A549 (cell line): ENCODE data around the gene LPCAT1. TPM values are rescaled to one million over a fixed set of nuclear protein-coding genes. Genes with fewer than 3 reads are reported as not detected.

Source experiments
- ATAC-seq, 2 experiments: fragments of 200-7000 bp in 1 of 2; fragments of >200 bp in 1 of 2; cut with Nextera tagmentation in 1 of 2; cut with Tn5 transposase in 1 of 2; 3 replicates each; pipeline versions ENCODE4 v1.8.0 to v1.9.1; 2018 to 2020; ENCODE audit warnings: mild to moderate bottlenecking in 1 of 2, moderate library complexity in 1 of 2
- CTCF ChIA-PET: fragments of 300-600 bp; sonication (Branson Sonifier 250); formaldehyde crosslinking; extraction: SDS; loops from one replicate; lab custom pipeline; 2021; ENCODE audit warnings: antibody characterized with exemption, inconsistent platforms; lab: Yijun Ruan, JAX
- POLR2A ChIA-PET: fragments of 350-600 bp; formaldehyde crosslinking; extraction: SDS; loops from one replicate; lab custom pipeline; 2021; ENCODE audit warnings: antibody characterized with exemption, inconsistent platforms; lab: Yijun Ruan, JAX
- DNase-seq, 2 experiments: peaks; one replicate each; pipeline versions ENCODE4 v3.0.0 to v3.0.0-alpha.2; 2011 to 2016; ENCODE audit warnings: low read depth in 1 of 2, low spot score in 1 of 2
- FAIRE-seq: peaks from 2 replicates; lab custom pipeline; 2011; peaks lifted over from hg19 to GRCh38; lab: Jason Lieb, UNC
- H3K27ac ChIP-seq, 2 experiments: fragments of >200 bp; sonication (Bioruptor Twin); formaldehyde crosslinking; 3 replicates each; pipeline ENCODE4 v1.5.1; 2016 to 2017
- H3K4me1 ChIP-seq: fragments of >200 bp; sonication (Bioruptor Twin); formaldehyde crosslinking; 3 replicates; pipeline ENCODE4 v1.6.1; 2016
- H3K4me2 ChIP-seq: fragments of >200 bp; sonication (Bioruptor Twin); formaldehyde crosslinking; 3 replicates; pipeline ENCODE4 v1.6.1; 2016
- H3K4me3 ChIP-seq: fragments of >200 bp; sonication (Bioruptor Twin); formaldehyde crosslinking; 3 replicates; pipeline ENCODE4 v1.5.1; 2016
- H3K9me3 ChIP-seq: fragments of >200 bp; sonication (Bioruptor Twin); formaldehyde crosslinking; 3 replicates; pipeline ENCODE4 v1.6.1; 2016
- CHD2 ChIP-seq: fragments of 150-350 bp; IDR thresholded peaks from 2 replicates; pipeline ENCODE4 v1.6.1; 2014; ENCODE audit warnings: low read length; ENCODE audit not compliant: partially characterized antibody
- CHD4 ChIP-seq: fragments of 200-600 bp; sonication (generic); IDR thresholded peaks from 2 replicates; pipeline ENCODE4 v1.6.1; 2016; ENCODE audit warnings: antibody characterized with exemption, mild to moderate bottlenecking, borderline replicate concordance
- EHMT2 ChIP-seq: fragments of 200-600 bp; sonication (generic); IDR thresholded peaks from 2 replicates; pipeline ENCODE4 v1.6.1; 2016; ENCODE audit warnings: antibody characterized with exemption, low read depth, mild to moderate bottlenecking, moderate library complexity
- ESRRA ChIP-seq: fragments of 150-350 bp; IDR thresholded peaks from 2 replicates; pipeline ENCODE4 v1.6.1; 2014; ENCODE audit warnings: mild to moderate bottlenecking, low read length, borderline replicate concordance
- HDAC2 ChIP-seq: fragments of 200-600 bp; sonication (generic); IDR thresholded peaks from 2 replicates; pipeline ENCODE4 v1.6.1; 2016
- HEYL ChIP-seq: fragments of 250-450 bp; sonication (Bioruptor Pico); IDR thresholded peaks from 2 replicates; pipeline ENCODE4 v1.8.0; 2021; ENCODE audit warnings: mild to moderate bottlenecking, moderate library complexity
- HOXA7 ChIP-seq: fragments of 250-450 bp; sonication (Bioruptor Pico); IDR thresholded peaks from 2 replicates; pipeline ENCODE4 v1.5.0; 2020; ENCODE audit warnings: mild to moderate bottlenecking, moderate library complexity
- HOXB13 ChIP-seq: fragments of 250-450 bp; sonication (Bioruptor Pico); IDR thresholded peaks from 2 replicates; pipeline ENCODE4 v1.5.0; 2020; ENCODE audit warnings: low read depth, mild to moderate bottlenecking, moderate library complexity
- HOXB5 ChIP-seq: fragments of 250-450 bp; sonication (Bioruptor Pico); IDR thresholded peaks from 2 replicates; pipeline ENCODE4 v1.5.0; 2020; ENCODE audit warnings: mild to moderate bottlenecking, moderate library complexity
- MYC ChIP-seq: IDR thresholded peaks from 2 replicates; pipeline ENCODE4 v1.6.1; 2012; ENCODE audit warnings: mild to moderate bottlenecking, inconsistent platforms, low read length, improper control_type of control experiment, borderline replicate concordance
- NPAS2 ChIP-seq: fragments of 250-450 bp; sonication (Bioruptor Pico); IDR thresholded peaks from 2 replicates; pipeline ENCODE4 v1.8.0; 2022; ENCODE audit warnings: mild to moderate bottlenecking, moderate library complexity, borderline replicate concordance
- NR3C1 ChIP-seq: fragments of >200 bp; sonication (Bioruptor Twin); formaldehyde crosslinking; IDR thresholded peaks from 3 replicates; pipeline ENCODE4 v1.6.1; 2017
- POLR2A ChIP-seq: IDR thresholded peaks from 2 replicates; pipeline ENCODE4 v1.6.1; 2012; ENCODE audit warnings: mild to moderate bottlenecking, low read length
- RFX5 ChIP-seq: fragments of 450-650 bp; IDR thresholded peaks from 2 replicates; pipeline ENCODE4 v1.7.1; 2014; ENCODE audit warnings: antibody characterized with exemption, mild to moderate bottlenecking, moderate library complexity
- TFCP2L1 ChIP-seq: fragments of 250-450 bp; sonication (Bioruptor Pico); IDR thresholded peaks from 2 replicates; pipeline ENCODE4 v1.5.0; 2021; ENCODE audit warnings: mild to moderate bottlenecking
- TP53 ChIP-seq: fragments of 250-450 bp; sonication (Bioruptor Pico); IDR thresholded peaks from 2 replicates; pipeline ENCODE4 v1.5.0; 2021; ENCODE audit warnings: mild to moderate bottlenecking, moderate library complexity
- WGBS: methylation state at CpG from one replicate; pipeline ENCODE4 v1.1.6; 2017; ENCODE audit errors: missing lambda C conversion rate; 5-methylcytosine and 5-hydroxymethylcytosine counted together
- polyA plus RNA-seq, 4 experiments: library from polyadenylated mRNA; depleted of rRNA in 3 of 4; stranded (reverse); fragments of >200 nt; fragmentation: RNase III in 1 of 4; extraction: RNeasy Plus Mini Kit Qiagen cat#74134 plus additional on column Dnase treatment in 1 of 4; gene quantifications; 2 replicates in 3 of 4; 3 replicates in 1 of 4; pipeline ENCODE4 v1.2.3, GENCODE V29; 2011 to 2017
- TF ChIP-seq, protein P1 (sequence below): fragments of >200 bp; sonication (Bioruptor Twin); formaldehyde crosslinking; IDR thresholded peaks from 3 replicates; pipeline ENCODE4 v1.6.1; 2016
- TF ChIP-seq, protein P2 (sequence below): fragments of >200 bp; sonication (Bioruptor Twin); formaldehyde crosslinking; IDR thresholded peaks from 3 replicates; pipeline ENCODE4 v1.5.1; 2016
- TF ChIP-seq, protein P3 (sequence below): IDR thresholded peaks from 2 replicates; pipeline ENCODE4 v1.6.1; 2012
- TF ChIP-seq, protein P4 (sequence below): fragments of 200-600 bp; sonication (generic); IDR thresholded peaks from 2 replicates; pipeline ENCODE4 v1.6.1; 2016; ENCODE audit warnings: antibody characterized with exemption, mild to moderate bottlenecking, moderate library complexity
- TF ChIP-seq, protein P5 (sequence below): IDR thresholded peaks from 2 replicates; pipeline ENCODE4 v1.6.1; 2012; ENCODE audit warnings: low read depth, borderline replicate concordance

Gene LPCAT1
- polyA plus RNA-seq, 2 of the 4 experiments (the other 2 are of a cell fraction): 22.9 to 74.9 TPM

DNA sequence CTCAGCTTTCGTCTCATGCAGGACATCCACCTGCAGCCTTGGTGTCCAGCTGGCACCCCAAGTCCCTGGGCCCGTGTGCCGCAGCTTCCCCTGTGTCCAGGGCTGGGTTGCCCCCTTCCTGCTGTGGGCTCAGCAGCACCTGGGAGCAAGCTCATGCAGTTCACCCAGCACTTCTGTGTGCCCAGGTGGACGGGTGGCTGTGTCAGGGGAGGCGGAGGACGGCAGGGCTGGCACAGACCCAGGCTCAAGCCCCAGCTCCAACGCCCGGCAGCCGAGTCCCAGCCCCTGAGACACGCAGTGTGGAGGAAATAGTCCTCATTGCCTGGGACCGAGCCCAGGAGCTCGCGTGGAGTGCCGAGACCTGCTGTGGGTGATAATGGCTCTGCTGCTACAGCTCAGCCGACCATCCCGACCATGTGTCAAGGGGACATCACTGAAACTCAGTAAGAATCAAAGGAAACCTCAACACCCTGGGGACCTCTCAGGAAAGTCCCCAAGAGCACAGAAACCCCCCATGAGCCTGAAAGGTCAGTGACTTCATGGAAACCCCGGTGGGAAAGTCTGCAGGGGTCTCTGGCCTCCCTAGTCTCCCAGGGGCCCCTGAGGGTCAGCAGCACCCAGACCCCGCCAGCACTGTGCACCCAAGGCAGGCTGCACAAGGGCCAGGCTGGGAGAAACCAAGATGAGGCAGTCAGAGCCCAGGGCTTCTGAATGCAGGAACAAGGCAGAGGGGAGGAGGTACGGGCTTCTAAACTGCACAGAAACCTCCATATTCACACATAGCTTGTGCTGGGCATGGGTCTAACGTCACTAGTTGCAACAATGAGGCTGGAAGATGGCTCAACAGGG is 38.8 kb downstream of the LPCAT1 start:
- Histone ChIP-seq H3K4me2 (no peak overlapping the region), H3K4me1 (peaks cover 24% of the 10 kb centered on the region), H3K27ac (no peak overlapping the region), H3K9me3 (no peaks in the 10 kb centered on the region), H3K4me3 (no peak overlapping the region)
- WGBS: 89% methylated on average over 12 of the region's 20 CpGs
- DNase-seq: no peak
- ChIA-PET CTCF (interaction anchor here (0.6 to 2.4 kb wide), 5 partner anchors 27 to 164 kb away, joined by 3 to 10 read pairs (median 3); no protein-coding TSS in a partner anchor), POLR2A (no interaction called here)
- no peak for FAIRE-seq
- TF ChIP-seq, protein P1, sequence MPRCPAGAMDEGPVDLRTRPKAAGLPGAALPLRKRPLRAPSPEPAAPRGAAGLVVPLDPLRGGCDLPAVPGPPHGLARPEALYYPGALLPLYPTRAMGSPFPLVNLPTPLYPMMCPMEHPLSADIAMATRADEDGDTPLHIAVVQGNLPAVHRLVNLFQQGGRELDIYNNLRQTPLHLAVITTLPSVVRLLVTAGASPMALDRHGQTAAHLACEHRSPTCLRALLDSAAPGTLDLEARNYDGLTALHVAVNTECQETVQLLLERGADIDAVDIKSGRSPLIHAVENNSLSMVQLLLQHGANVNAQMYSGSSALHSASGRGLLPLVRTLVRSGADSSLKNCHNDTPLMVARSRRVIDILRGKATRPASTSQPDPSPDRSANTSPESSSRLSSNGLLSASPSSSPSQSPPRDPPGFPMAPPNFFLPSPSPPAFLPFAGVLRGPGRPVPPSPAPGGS: no peak
- TF ChIP-seq HOXB13 (CRISPR knock-in tag) (no peak), HEYL (CRISPR knock-in tag) (no peak), EHMT2 (no peak), NR3C1 (no peak), MYC (no peak), CHD2 (no peak), ESRRA (no peak), RFX5 (no peak), HOXA7 (no peak), POLR2A (no peak)
- TF ChIP-seq, protein P2, sequence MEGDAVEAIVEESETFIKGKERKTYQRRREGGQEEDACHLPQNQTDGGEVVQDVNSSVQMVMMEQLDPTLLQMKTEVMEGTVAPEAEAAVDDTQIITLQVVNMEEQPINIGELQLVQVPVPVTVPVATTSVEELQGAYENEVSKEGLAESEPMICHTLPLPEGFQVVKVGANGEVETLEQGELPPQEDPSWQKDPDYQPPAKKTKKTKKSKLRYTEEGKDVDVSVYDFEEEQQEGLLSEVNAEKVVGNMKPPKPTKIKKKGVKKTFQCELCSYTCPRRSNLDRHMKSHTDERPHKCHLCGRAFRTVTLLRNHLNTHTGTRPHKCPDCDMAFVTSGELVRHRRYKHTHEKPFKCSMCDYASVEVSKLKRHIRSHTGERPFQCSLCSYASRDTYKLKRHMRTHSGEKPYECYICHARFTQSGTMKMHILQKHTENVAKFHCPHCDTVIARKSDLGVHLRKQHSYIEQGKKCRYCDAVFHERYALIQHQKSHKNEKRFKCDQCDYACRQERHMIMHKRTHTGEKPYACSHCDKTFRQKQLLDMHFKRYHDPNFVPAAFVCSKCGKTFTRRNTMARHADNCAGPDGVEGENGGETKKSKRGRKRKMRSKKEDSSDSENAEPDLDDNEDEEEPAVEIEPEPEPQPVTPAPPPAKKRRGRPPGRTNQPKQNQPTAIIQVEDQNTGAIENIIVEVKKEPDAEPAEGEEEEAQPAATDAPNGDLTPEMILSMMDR: no peak
- TF ChIP-seq, protein P3, sequence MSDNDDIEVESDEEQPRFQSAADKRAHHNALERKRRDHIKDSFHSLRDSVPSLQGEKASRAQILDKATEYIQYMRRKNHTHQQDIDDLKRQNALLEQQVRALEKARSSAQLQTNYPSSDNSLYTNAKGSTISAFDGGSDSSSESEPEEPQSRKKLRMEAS: no peak
- no peak for ATAC-seq

DNA sequence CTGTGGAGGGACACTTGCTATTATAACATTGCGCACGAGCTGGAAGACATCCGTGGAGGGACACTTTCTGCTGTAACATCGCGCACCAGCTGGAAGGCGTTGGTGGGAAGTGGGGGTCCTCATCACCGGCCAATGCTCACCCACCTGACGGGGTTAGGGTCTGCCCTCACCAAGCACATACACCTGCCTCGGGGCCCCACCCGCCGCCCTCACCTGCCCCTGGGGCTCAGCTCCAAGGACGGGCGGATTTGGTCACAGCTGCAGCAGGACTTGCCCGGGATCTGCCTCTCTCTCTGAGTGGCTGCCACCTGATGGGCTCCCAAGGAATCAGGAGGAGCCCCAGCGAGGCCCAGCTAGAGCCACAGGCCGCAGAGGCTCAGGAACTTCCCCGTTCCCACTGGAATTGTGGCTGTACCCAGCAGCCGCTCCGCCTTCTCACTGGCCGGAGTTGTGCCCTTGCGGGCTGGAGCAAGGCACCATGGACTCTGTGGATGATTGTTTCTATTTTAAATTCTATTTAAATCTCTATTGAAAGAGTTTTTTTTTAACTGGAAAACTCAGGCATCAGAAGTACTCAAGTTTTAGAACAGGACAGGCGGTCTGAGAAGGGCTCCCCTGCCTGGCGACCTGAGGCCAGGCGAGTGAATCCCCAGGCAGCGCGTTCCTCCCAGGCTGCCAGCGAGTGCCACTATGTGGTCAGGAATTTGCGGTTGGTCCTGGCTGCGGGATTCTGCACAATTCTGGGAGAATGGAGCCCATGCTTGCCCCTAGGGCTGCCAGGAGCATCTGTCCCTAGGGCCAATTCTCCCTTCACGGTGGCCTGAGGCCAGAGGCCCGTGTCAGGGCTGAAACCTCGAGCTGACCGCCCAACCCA is 39.7 kb downstream of the LPCAT1 start:
- Histone ChIP-seq H3K27ac (no peak overlapping the region), H3K4me2 (no peak overlapping the region), H3K9me3 (no peaks in the 10 kb centered on the region), H3K4me3 (no peak overlapping the region), H3K4me1 (peaks cover 25% of the 10 kb centered on the region)
- DNase-seq: no peak
- FAIRE-seq: no peak
- 89% methylated on average over 31 of the region's 33 CpGs for WGBS
- ChIA-PET CTCF (interaction anchor here (0.7 to 2.1 kb wide), 5 partner anchors 18 to 104 kb away, joined by 3 to 7 read pairs (median 4); no protein-coding TSS in a partner anchor), POLR2A (no interaction called here)
- ATAC-seq: no peak
- TF ChIP-seq HOXB13 (CRISPR knock-in tag): no peak
- TF ChIP-seq HDAC2: no peak
- TF ChIP-seq NR3C1: no peak
- TF ChIP-seq HOXA7: no peak

DNA sequence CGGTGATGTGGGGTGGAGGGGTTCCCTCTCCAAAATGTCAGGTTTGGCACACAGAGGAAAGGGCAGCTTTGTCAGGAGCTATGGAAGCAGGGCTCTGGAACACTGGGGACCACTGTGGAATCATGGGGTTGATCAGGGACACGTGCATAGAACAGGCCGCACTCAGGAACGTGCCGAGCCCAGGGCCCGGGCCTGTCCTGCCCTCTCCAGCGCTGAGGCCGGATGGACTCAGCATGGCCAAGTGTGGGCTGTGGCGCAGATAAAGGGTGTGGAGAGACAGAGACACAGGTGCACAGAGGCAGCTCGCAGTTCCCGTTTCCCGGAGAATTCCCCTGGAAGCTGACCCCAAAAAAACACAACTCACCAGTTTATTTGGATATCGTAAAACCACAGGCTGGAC is 40.7 kb downstream of the LPCAT1 start:
- DNase-seq (no peak), FAIRE-seq (no peak), ATAC-seq (no peak)
- 90% methylated on average over 13 of the region's 13 CpGs for WGBS
- Histone ChIP-seq H3K4me3 (no peak overlapping the region), H3K4me2 (no peak overlapping the region), H3K9me3 (no peaks in the 10 kb centered on the region), H3K27ac (peak overlapping the region in 1 of 2 experiments; percentile 50; a peak in 1 of 6 replicates), H3K4me1 (peaks cover 21% of the 10 kb centered on the region)
- ChIA-PET POLR2A (interaction anchor here (0.5 kb wide), 1 partner anchor 68 kb away, joined by 4 read pairs; no protein-coding TSS in a partner anchor), CTCF (interaction anchor here (0.6 to 2.1 kb wide), 6 partner anchors 19 to 162 kb away, joined by 3 to 7 read pairs (median 4); no protein-coding TSS in a partner anchor)
- TF ChIP-seq TP53 (CRISPR knock-in tag) (no peak), HOXB5 (CRISPR knock-in tag) (no peak), HOXA7 (no peak), TFCP2L1 (CRISPR knock-in tag) (no peak), CHD4 (no peak), CHD2 (no peak), NPAS2 (CRISPR knock-in tag) (no peak)
- TF ChIP-seq, protein P4, sequence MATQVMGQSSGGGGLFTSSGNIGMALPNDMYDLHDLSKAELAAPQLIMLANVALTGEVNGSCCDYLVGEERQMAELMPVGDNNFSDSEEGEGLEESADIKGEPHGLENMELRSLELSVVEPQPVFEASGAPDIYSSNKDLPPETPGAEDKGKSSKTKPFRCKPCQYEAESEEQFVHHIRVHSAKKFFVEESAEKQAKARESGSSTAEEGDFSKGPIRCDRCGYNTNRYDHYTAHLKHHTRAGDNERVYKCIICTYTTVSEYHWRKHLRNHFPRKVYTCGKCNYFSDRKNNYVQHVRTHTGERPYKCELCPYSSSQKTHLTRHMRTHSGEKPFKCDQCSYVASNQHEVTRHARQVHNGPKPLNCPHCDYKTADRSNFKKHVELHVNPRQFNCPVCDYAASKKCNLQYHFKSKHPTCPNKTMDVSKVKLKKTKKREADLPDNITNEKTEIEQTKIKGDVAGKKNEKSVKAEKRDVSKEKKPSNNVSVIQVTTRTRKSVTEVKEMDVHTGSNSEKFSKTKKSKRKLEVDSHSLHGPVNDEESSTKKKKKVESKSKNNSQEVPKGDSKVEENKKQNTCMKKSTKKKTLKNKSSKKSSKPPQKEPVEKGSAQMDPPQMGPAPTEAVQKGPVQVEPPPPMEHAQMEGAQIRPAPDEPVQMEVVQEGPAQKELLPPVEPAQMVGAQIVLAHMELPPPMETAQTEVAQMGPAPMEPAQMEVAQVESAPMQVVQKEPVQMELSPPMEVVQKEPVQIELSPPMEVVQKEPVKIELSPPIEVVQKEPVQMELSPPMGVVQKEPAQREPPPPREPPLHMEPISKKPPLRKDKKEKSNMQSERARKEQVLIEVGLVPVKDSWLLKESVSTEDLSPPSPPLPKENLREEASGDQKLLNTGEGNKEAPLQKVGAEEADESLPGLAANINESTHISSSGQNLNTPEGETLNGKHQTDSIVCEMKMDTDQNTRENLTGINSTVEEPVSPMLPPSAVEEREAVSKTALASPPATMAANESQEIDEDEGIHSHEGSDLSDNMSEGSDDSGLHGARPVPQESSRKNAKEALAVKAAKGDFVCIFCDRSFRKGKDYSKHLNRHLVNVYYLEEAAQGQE: no peak
- TF ChIP-seq, protein P5, sequence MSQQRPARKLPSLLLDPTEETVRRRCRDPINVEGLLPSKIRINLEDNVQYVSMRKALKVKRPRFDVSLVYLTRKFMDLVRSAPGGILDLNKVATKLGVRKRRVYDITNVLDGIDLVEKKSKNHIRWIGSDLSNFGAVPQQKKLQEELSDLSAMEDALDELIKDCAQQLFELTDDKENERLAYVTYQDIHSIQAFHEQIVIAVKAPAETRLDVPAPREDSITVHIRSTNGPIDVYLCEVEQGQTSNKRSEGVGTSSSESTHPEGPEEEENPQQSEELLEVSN: no peak
